Measurements from ENCODE around the gene FSD1.

DNA sequence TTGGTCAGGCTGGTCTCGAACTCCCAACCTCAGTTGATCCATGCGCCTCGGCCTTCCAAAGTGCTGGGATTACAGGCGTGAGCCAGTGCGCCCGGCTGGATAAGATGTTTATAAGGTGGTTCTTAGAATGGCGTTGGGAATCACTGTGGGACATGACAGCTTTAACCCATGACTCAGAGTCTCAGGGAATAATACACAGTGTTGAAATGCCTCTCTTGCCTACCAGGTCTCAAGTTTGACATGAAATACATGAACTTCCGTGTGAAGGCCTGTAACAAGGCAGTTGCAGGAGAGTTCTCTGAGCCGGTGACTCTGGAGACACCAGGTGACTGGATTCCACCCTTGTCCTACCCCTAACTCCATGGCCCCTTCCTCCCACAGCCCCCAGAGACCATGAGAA lies 12.6 kb downstream of the FSD1 start:
- no peak for TF ChIP-seq POLR2A (IDR thresholded peaks at IDR 0.05)
- TF ChIP-seq, protein P1, sequence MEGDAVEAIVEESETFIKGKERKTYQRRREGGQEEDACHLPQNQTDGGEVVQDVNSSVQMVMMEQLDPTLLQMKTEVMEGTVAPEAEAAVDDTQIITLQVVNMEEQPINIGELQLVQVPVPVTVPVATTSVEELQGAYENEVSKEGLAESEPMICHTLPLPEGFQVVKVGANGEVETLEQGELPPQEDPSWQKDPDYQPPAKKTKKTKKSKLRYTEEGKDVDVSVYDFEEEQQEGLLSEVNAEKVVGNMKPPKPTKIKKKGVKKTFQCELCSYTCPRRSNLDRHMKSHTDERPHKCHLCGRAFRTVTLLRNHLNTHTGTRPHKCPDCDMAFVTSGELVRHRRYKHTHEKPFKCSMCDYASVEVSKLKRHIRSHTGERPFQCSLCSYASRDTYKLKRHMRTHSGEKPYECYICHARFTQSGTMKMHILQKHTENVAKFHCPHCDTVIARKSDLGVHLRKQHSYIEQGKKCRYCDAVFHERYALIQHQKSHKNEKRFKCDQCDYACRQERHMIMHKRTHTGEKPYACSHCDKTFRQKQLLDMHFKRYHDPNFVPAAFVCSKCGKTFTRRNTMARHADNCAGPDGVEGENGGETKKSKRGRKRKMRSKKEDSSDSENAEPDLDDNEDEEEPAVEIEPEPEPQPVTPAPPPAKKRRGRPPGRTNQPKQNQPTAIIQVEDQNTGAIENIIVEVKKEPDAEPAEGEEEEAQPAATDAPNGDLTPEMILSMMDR (IDR thresholded peaks at IDR 0.05), result no peak

Measured in Peyer's patch (tissue), 4 donors.